Left renal cortex interstitium (tissue), 4 donors: ENCODE measurements around the gene HAUS7. TPM values are rescaled to one million over a fixed set of nuclear protein-coding genes. Genes with fewer than 3 reads are reported as not detected.

Experiments
- DNase-seq, 4 donors: peaks; one replicate each; pipeline ENCODE4 v3.0.0-alpha.2; 2013; ENCODE audit warnings: low read depth in 4 of 4, low spot score in 2 of 4, missing footprints in 1 of 4
- polyA plus RNA-seq, 4 donors: library from polyadenylated mRNA; unstranded; fragments of 120-200 nt; gene quantifications; one replicate each; pipeline ENCODE4 v1.2.1, GENCODE V29; 2013; ENCODE audit not compliant: insufficient read length in 4 of 4

Gene HAUS7
- polyA plus RNA-seq, 4 donors: 26.7 to 31.9 (median 30.2) TPM

DNA sequence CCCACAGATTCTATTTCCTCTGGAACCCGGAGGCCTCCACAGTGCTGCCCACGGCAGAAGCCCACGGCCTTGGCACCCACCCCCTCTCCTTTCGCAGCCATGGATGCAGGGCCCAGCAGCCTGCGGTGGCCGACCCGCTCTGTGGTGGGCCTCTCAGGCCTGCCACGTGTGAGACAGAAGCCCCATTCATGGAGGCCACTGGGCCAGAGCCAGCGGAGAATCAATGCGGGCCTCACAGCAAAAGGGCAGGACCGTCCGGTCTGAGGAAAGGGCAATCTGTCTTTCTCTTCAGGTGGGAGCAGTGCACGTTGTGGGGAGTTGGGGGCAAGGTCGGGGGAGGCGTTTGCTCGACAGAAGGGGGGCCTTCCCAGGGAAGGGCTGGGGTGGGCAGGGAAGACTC, 8.4 kb upstream of the HAUS7 start:
- DNase-seq: no peak

DNA sequence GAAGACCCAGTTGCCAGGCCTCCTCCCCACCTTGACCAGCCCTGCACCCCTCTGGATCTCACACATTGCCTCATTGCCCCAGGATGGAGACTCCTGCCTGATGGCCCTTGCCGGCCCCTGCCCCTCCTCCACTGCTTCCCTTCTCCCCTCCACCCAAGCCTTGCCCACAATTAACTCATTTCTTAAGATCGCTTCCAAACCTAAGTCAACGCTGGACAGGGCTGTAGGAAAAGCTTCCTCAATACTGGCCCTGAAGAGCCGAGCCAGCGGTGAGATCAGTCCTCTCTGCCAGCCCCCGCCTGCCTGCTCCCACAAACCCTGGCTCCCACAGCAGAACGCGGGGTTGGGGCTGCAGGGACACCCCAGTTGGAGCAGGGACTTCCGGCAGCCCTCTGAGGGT, 7.5 kb upstream of the HAUS7 start:
- no peak for DNase-seq

GRCh38 chrX:153477364-153477857, 7.0 kb upstream of the HAUS7 start:
- no peak for DNase-seq

- DNase-seq: no peak
These were observed 6.4 kb upstream of the HAUS7 start for GRCh38 chrX:153476666-153477363.

GRCh38 chrX:153475751-153476281, 5.4 kb upstream of the HAUS7 start:
- no peak for DNase-seq

DNA sequence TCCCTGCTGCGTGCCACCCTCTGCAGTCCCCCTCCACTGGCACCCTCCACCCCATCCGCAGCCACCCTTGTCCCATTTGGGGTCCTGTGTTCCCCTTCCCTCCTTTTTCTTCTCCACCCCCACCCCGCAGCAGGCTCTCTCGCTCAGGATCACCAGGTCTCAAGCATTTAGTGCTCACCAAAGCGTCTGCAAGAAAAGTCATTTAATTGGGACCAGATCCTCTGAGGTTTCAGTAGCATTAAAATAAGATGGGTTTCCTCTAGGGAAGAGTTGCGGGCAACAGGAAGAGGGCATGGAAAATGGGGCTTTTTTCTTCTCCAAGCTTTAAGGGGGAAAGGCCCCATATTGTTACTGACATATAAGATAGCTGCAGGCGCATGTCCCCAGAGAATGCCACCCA, 4.9 kb upstream of the HAUS7 start:
- DNase-seq: no peak

GRCh38 chrX:153474718-153475117, 4.3 kb upstream of the HAUS7 start:
- DNase-seq: no peak

- DNase-seq: no peak
These were observed 3.9 kb upstream of the HAUS7 start for GRCh38 chrX:153474266-153474665.

DNA sequence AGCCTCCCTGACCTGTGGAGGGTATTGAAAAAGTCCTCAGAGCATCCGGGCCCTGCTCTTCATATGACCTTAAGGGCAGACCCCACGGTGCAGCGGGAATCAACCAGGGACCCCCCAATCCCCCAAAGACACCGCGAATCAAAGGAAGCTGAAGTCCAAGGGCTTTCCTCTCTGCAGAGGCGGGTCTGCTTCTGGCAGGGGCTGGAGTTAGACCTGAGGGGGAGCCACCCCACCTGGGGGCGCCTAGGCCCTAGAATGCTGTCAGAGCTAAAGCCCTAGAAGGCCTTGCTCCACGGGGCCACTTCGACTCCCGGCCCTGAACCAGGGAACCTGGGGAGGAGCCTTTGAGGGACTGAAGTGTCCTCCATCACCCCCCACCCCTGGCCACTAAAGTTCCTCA, 2.8 kb upstream of the HAUS7 start:
- no peak for DNase-seq

GRCh38 chrX:153471663-153472280, 1.4 kb upstream of the HAUS7 start:
- no peak for DNase-seq

GRCh38 chrX:153469811-153470410, 465 bp downstream of the HAUS7 start:
- DNase-seq: no peak

- DNase-seq: no peak
These were observed 2.3 kb downstream of the HAUS7 start for GRCh38 chrX:153468008-153468580.

GRCh38 chrX:153465691-153466380, 4.5 kb downstream of the HAUS7 start:
- no peak for DNase-seq

- DNase-seq: no peak
These were observed 6.3 kb downstream of the HAUS7 start for GRCh38 chrX:153464116-153464515.

GRCh38 chrX:153463556-153463955, 6.8 kb downstream of the HAUS7 start:
- no peak for DNase-seq

GRCh38 chrX:153463031-153463430, 7.3 kb downstream of the HAUS7 start:
- DNase-seq: no peak

- no peak for DNase-seq
These were observed 8.1 kb downstream of the HAUS7 start for GRCh38 chrX:153462291-153462690.

GRCh38 chrX:153460826-153461225, 9.6 kb downstream of the HAUS7 start:
- no peak for DNase-seq

DNA sequence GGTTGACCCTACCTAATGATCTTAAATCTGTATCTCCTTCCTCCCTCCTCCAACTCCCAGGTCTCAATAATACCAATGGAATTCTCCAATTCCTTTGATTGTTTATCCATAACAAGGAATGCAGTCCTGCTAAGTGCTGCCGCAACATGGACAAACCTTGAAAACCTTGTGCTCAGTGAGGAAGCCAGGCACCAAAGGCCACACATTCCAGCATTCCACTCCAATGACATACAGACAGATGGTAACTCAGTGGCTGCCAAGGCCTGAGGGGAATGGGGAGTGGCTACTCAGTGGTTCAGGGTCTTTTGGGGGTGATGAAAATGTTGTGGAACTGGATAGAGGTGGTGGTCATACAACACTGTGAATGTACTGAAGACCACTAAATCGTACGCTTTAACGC, 10.4 kb downstream of the HAUS7 start:
- DNase-seq: no peak

- no peak for DNase-seq
These were observed 11.9 kb downstream of the HAUS7 start for GRCh38 chrX:153458476-153458875.
